ENCODE data around the gene CDH23.

Gene CDH23

GRCh38 chr10:71852355-71852937 is 455.7 kb downstream of the CDH23 start:
- no peak for TF ChIP-seq CTCF (IDR thresholded peaks at IDR 0.05; ENCODE audit: insufficient read depth, low read length, poor library complexity, severe bottlenecking)
- Histone ChIP-seq H3K36me3 (ENCODE audit: control insufficient read depth, insufficient read depth, low read length) (no peaks in the 10 kb centered on the region), H3K27me3 (replicated peaks; ENCODE audit: control insufficient read depth, insufficient read depth, low read length) (no peaks in the 10 kb centered on the region), H3K4me3 (replicated peaks; ENCODE audit: low read depth, low read length) (no peak overlapping the region)
- no peak for DNase-seq (ENCODE audit: extremely low read depth, insufficient read length)

- no peak for TF ChIP-seq CTCF (IDR thresholded peaks at IDR 0.05; ENCODE audit: insufficient read depth, low read length, poor library complexity, severe bottlenecking)
- no peaks in the 10 kb centered on the region for H3K27me3 ChIP-seq (replicated peaks; ENCODE audit: control insufficient read depth, insufficient read depth, low read length)
- no peak for DNase-seq (ENCODE audit: extremely low read depth, insufficient read length)
- no peaks in the 10 kb centered on the region for H3K36me3 ChIP-seq (ENCODE audit: control insufficient read depth, insufficient read depth, low read length)
- H3K4me3 ChIP-seq (replicated peaks; ENCODE audit: low read depth, low read length), result no peak overlapping the region
Observed at GRCh38 chr10:71854031-71854430, 457.3 kb downstream of the CDH23 start.

GRCh38 chr10:71856619-71857018 is 459.9 kb downstream of the CDH23 start:
- DNase-seq (ENCODE audit: extremely low read depth, insufficient read length), result no peak
- TF ChIP-seq CTCF (IDR thresholded peaks at IDR 0.05; ENCODE audit: insufficient read depth, low read length, poor library complexity, severe bottlenecking), result no peak
- no peak overlapping the region for H3K4me3 ChIP-seq (replicated peaks; ENCODE audit: low read depth, low read length)
- no peaks in the 10 kb centered on the region for H3K36me3 ChIP-seq (ENCODE audit: control insufficient read depth, insufficient read depth, low read length)
- no peaks in the 10 kb centered on the region for H3K27me3 ChIP-seq (replicated peaks; ENCODE audit: control insufficient read depth, insufficient read depth, low read length)

GRCh38 chr10:71857934-71858890 is 461.5 kb downstream of the CDH23 start:
- Histone ChIP-seq H3K36me3 (ENCODE audit: control insufficient read depth, insufficient read depth, low read length) (no peaks in the 10 kb centered on the region), H3K4me3 (replicated peaks; ENCODE audit: low read depth, low read length) (no peak overlapping the region), H3K27me3 (replicated peaks; ENCODE audit: control insufficient read depth, insufficient read depth, low read length) (no peaks in the 10 kb centered on the region)
- no peak for TF ChIP-seq CTCF (IDR thresholded peaks at IDR 0.05; ENCODE audit: insufficient read depth, low read length, poor library complexity, severe bottlenecking)
- no peak for DNase-seq (ENCODE audit: extremely low read depth, insufficient read length)

GRCh38 chr10:71860243-71861029 is 463.7 kb downstream of the CDH23 start:
- no peaks in the 10 kb centered on the region for H3K36me3 ChIP-seq (ENCODE audit: control insufficient read depth, insufficient read depth, low read length)
- no peaks in the 10 kb centered on the region for H3K27me3 ChIP-seq (replicated peaks; ENCODE audit: control insufficient read depth, insufficient read depth, low read length)
- TF ChIP-seq CTCF (IDR thresholded peaks at IDR 0.05; ENCODE audit: insufficient read depth, low read length, poor library complexity, severe bottlenecking), result no peak
- H3K4me3 ChIP-seq (replicated peaks; ENCODE audit: low read depth, low read length), result no peak overlapping the region
- DNase-seq (ENCODE audit: extremely low read depth, insufficient read length), result peak; percentile 75
